ENCODE results near the gene SUGP2. TPM values are rescaled to one million over a fixed set of nuclear protein-coding genes. Genes with fewer than 3 reads are reported as not detected.

Gene SUGP2
- total and polyA plus RNA-seq, 2 of the 13 experiments (the other 11 are each of a cell fraction or from before 2014, with no cell fraction given) = 40.6 to 57.7 TPM

DNA sequence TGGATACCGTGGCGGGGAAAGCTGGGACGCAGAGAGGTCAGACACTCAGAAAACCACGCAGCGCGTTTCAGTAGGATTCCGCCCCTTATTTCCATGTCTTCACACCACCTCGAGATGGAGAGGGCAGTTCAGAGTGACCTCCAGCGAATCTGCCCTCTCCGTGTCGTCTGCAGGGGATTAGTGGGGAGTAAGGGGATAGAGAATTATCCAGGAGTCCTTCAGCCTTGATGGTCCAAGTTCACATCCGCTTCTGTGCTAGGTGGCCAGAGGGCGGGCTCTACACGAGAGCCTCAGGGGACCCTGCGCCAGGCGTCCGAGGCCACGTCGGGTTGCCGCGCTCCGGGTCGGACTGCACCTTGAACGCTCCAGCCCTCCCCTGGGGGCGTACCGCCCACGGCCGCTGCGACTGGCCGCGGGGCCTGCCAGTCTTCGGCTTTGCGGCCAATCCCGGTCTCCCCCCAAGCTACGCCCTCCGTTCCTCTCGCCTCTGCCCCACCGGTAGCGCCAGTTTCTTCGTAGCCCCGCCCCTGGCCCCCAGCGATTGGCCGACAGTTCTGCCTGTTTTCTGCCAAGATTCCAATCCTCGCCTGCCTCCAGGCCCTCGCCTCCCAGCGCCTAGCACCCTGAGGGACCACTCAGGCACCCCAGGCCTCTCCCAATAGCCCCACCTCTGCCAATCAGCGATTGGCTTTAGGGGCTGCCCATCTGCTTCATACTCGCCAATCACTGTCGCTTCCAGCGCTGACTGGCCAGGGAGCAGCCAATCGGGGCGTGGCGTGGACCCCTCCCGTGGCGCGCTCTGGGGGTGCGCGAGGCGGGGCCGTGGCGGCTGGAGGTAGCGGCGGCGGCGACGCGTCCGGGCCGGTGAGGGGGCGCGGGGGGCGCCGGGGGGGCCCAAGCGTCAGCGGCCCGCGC, 30.1 kb upstream of the SUGP2 start, which contains the start of gene SLC25A42 (continued):
- TF ChIP-seq FUBP1 (CRISPR knock-in tag; IDR thresholded peaks at IDR 0.05; ENCODE audit: borderline replicate concordance) (0 out of 2 replicates have a peak, but pooled peaks have one; percentile 42), ZNF235 (CRISPR knock-in tag; IDR thresholded peaks at IDR 0.05; ENCODE audit: borderline replicate concordance) (no peak), ZNF773 (CRISPR knock-in tag; IDR thresholded peaks at IDR 0.05; ENCODE audit: borderline replicate concordance) (no peak), ZBTB14 (CRISPR knock-in tag; IDR thresholded peaks at IDR 0.05) (no peak; the same call in 1 of the 2 replicates), ARNT (IDR thresholded peaks at IDR 0.05) (no peak), ZNF879 (CRISPR knock-in tag; IDR thresholded peaks at IDR 0.05) (no peak), ARHGAP35 (CRISPR knock-in tag; IDR thresholded peaks at IDR 0.05; ENCODE audit: borderline replicate concordance) (no peak; the same call in 1 of the 2 replicates), TIGD3 (CRISPR knock-in tag; IDR thresholded peaks at IDR 0.05; ENCODE audit: borderline replicate concordance) (no peak), ZBTB20 (CRISPR knock-in tag; IDR thresholded peaks at IDR 0.05; ENCODE audit: borderline replicate concordance, low read depth) (peak; percentile 15; the same call in 1 of the 2 replicates), ZNF180 (CRISPR knock-in tag; IDR thresholded peaks at IDR 0.05; ENCODE audit: borderline replicate concordance, low read depth) (no peak), GPN1 (CRISPR knock-in tag; IDR thresholded peaks at IDR 0.05; ENCODE audit: borderline replicate concordance) (no peak), HMG20B (CRISPR knock-in tag; conservative IDR thresholded peaks at IDR 0.05) (no peak; the same call in 1 of the 2 replicates), ZNF333 (CRISPR knock-in tag; IDR thresholded peaks at IDR 0.05; ENCODE audit: borderline replicate concordance) (no peak), TBX3 (IDR thresholded peaks at IDR 0.05; ENCODE audit: borderline replicate concordance) (peak; percentile 86), ATM (IDR thresholded peaks at IDR 0.05; ENCODE audit: borderline replicate concordance) (no peak), SMAD1 (CRISPR knock-in tag; IDR thresholded peaks at IDR 0.05; ENCODE audit: borderline replicate concordance, low read depth) (peak; percentile 88; the same call in 1 of the 2 replicates), ZNF335 (CRISPR knock-in tag; IDR thresholded peaks at IDR 0.05) (peak; percentile 29; the same call in 1 of the 2 replicates), ZNF207 (IDR thresholded peaks at IDR 0.05; ENCODE audit: borderline replicate concordance) (no peak), RFX3 (CRISPR knock-in tag; IDR thresholded peaks at IDR 0.05) (no peak), SRF (IDR thresholded peaks at IDR 0.05; ENCODE audit: low read depth, low read length) (no peak), REXO4 (CRISPR knock-in tag; IDR thresholded peaks at IDR 0.05; ENCODE audit: borderline replicate concordance) (no peak), PCBP1 (IDR thresholded peaks at IDR 0.05; ENCODE audit: borderline replicate concordance, low read depth, low read length) (peak; percentile 75; the same call in 1 of the 2 replicates)
- TF ChIP-seq, protein P1, sequence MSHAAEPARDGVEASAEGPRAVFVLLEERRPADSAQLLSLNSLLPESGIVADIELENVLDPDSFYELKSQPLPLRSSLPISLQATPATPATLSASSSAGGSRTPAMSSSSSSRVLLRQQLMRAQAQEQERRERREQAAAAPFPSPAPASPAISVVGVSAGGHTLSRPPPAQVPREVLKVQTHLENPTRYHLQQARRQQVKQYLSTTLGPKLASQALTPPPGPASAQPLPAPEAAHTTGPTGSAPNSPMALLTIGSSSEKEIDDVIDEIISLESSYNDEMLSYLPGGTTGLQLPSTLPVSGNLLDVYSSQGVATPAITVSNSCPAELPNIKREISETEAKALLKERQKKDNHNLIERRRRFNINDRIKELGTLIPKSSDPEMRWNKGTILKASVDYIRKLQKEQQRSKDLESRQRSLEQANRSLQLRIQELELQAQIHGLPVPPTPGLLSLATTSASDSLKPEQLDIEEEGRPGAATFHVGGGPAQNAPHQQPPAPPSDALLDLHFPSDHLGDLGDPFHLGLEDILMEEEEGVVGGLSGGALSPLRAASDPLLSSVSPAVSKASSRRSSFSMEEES (CRISPR knock-in tag; IDR thresholded peaks at IDR 0.05) = no peak
